Mucosa of descending colon (tissue), 3 donors: ENCODE results near the gene ZNF385A. TPM values are rescaled to one million over a fixed set of nuclear protein-coding genes. Genes with fewer than 3 reads are reported as not detected.

ENCODE experiments used
- ATAC-seq: fragments of 200-7000 bp; cut with Tn5 transposase; one replicate; pipeline ENCODE4 v1.9.1; 2020; ENCODE audit warnings: mild to moderate bottlenecking, moderate library complexity
- DNase-seq, 3 donors: peaks; one replicate each; pipeline ENCODE4 v3.0.0-alpha.2; 2020
- H3K36me3 ChIP-seq: fragments of 200-600 bp; one replicate; pipeline ENCODE4 v1.8.0; 2021; ENCODE audit warnings: low read depth, mild to moderate bottlenecking
- H3K4me1 ChIP-seq: fragments of 200-600 bp; one replicate; pipeline ENCODE4 v1.8.0; 2021; ENCODE audit warnings: low read depth, mild to moderate bottlenecking
- H3K4me3 ChIP-seq: fragments of 200-600 bp; one replicate; pipeline ENCODE4 v1.8.0; 2021; ENCODE audit warnings: mild to moderate bottlenecking
- H3K9me3 ChIP-seq: fragments of 200-600 bp; one replicate; pipeline ENCODE4 v1.8.0; 2021; ENCODE audit warnings: mild to moderate bottlenecking
- CTCF ChIP-seq: fragments of 200-600 bp; IDR thresholded peaks from one replicate; pipeline ENCODE4 v1.8.0; 2022; ENCODE audit warnings: antibody characterized with exemption, mild to moderate bottlenecking
- intact Hi-C, 2 donors: fragments of 100-400 bp; cut with DNase I in 1 of 2; cut with micrococcal nuclease in 1 of 2; formaldehyde crosslinking; loops; one replicate each; pipeline versions ENCODE4 v1.11.0 to v1.11.1; 2022; cut with DNase I, micrococcal nuclease
- total RNA-seq, 3 donors: library from RNA; stranded (reverse); fragmentation: NEBNext Ultra II Directional in 2 of 3; extraction: Animal tissue kit (Norgen Biotek cat#: 25700) in 2 of 3; gene quantifications; one replicate each; pipeline versions ENCODE4 v1.2.1 to v1.2.4, GENCODE V29; 2021 to 2023
- donor health status: DM: no; HTN: no; CAD: no; lungs with moderate emphysema.
- donor health status: DM: no; HTN: no; CAD: no.
- donor health status: DM: no; HTN: yes; CAD: no.

Gene ZNF385A
- total RNA-seq, 3 donors from 2014 or later: 3.5 to 15.0 (median 10.4) TPM

- ATAC-seq: no peak
- H3K9me3 ChIP-seq: no peaks in the 10 kb centered on the region
- no peak overlapping the region for H3K4me3 ChIP-seq
- no peak for TF ChIP-seq CTCF
- no peaks in the 10 kb centered on the region for H3K36me3 ChIP-seq
- DNase-seq: no peak
- intact Hi-C loops: loop anchor here (5.0 to 10.0 kb wide), 2 partner anchors 71 to 138 kb away; no protein-coding TSS in a partner anchor
- no peaks in the 10 kb centered on the region for H3K4me1 ChIP-seq
Observed at GRCh38 chr12:54363047-54363446, 21.5 kb downstream of the ZNF385A start.

- Histone ChIP-seq H3K4me3 (no peak overlapping the region), H3K36me3 (no peaks in the 10 kb centered on the region), H3K4me1 (no peaks in the 10 kb centered on the region), H3K9me3 (no peaks in the 10 kb centered on the region)
- DNase-seq (peak in 2 of 3 donors; percentile 86 to 94), ATAC-seq (peak; percentile 30)
- intact Hi-C loops: loop anchor here (5.0 to 10.0 kb wide), 2 partner anchors 69 to 136 kb away; no protein-coding TSS in a partner anchor
- peak; percentile 54 for TF ChIP-seq CTCF
Observed at GRCh38 chr12:54360717-54361456, 23.6 kb downstream of the ZNF385A start.

GRCh38 chr12:54359762-54360351, 24.7 kb downstream of the ZNF385A start:
- no peak for DNase-seq
- H3K4me3 ChIP-seq: no peak overlapping the region
- TF ChIP-seq CTCF: no peak
- no peak for ATAC-seq
- H3K36me3 ChIP-seq: no peaks in the 10 kb centered on the region
- H3K9me3 ChIP-seq: no peaks in the 10 kb centered on the region
- H3K4me1 ChIP-seq: no peaks in the 10 kb centered on the region
- intact Hi-C loops: loop anchor here (5.0 to 10.0 kb wide), 2 partner anchors 68 to 135 kb away; no protein-coding TSS in a partner anchor

- TF ChIP-seq CTCF: no peak
- H3K36me3 ChIP-seq: no peaks in the 10 kb centered on the region
- H3K4me1 ChIP-seq: no peaks in the 10 kb centered on the region
- intact Hi-C loops: no loop called here
- peak; percentile 96 for ATAC-seq
- no peaks in the 10 kb centered on the region for H3K9me3 ChIP-seq
- H3K4me3 ChIP-seq: peak overlapping the region; percentile 32
- DNase-seq: peak; percentile 94 to 98 (median 96)
Observed at GRCh38 chr12:54358945-54359761, 25.4 kb downstream of the ZNF385A start.

- no peak for TF ChIP-seq CTCF
- Histone ChIP-seq H3K4me1 (no peaks in the 10 kb centered on the region), H3K4me3 (peak overlapping the region; percentile 32), H3K36me3 (no peaks in the 10 kb centered on the region), H3K9me3 (no peaks in the 10 kb centered on the region)
- peak; percentile 4 for ATAC-seq
- intact Hi-C loops: no loop called here
- DNase-seq: no peak
Observed at GRCh38 chr12:54358191-54358944, 26.2 kb downstream of the ZNF385A start.
